ENCODE results near the gene DNAJC8.

DNA sequence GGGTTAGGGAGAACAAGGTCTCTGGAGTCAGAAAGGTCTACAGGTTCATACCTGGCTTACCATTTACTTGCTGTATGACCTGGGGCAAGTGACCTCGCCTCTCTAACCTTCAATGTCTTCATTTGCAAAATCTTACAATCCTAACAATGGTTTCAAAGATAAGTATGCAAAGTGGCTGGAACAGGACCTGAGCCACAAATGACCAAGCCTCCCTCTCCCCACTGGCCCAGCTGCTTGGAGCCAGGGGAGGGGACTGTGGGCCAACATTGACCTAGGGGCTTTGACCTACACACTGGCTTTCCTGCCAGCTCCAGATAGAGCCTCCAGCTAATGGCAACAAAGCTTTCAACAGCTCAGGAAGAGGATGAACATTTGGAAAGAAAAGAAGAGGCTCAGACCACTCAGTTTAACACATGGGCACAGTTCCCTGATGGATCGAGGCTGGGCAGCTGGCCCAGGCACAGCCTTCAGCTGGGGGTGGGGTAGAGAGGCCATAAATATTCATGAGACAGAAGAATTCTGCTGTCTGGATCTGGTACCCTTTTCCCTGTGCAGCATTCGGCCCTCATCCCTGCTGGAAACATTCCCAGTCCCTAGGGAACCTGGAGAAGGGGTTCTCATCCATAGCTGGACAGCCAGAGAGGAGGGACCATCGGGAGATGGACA lies 69.2 kb downstream of the DNAJC8 start:
- TF ChIP-seq, protein P1, sequence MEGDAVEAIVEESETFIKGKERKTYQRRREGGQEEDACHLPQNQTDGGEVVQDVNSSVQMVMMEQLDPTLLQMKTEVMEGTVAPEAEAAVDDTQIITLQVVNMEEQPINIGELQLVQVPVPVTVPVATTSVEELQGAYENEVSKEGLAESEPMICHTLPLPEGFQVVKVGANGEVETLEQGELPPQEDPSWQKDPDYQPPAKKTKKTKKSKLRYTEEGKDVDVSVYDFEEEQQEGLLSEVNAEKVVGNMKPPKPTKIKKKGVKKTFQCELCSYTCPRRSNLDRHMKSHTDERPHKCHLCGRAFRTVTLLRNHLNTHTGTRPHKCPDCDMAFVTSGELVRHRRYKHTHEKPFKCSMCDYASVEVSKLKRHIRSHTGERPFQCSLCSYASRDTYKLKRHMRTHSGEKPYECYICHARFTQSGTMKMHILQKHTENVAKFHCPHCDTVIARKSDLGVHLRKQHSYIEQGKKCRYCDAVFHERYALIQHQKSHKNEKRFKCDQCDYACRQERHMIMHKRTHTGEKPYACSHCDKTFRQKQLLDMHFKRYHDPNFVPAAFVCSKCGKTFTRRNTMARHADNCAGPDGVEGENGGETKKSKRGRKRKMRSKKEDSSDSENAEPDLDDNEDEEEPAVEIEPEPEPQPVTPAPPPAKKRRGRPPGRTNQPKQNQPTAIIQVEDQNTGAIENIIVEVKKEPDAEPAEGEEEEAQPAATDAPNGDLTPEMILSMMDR (conservative IDR thresholded peaks at IDR 0.05; ENCODE audit: low read depth, low read length), result no peak
- no peak for TF ChIP-seq POLR2A (IDR thresholded peaks at IDR 0.05; ENCODE audit: low read depth, low read length)
- no peak for TF ChIP-seq RCOR1 (IDR thresholded peaks at IDR 0.05; ENCODE audit: insufficient replicate concordance, low read length)
- TF ChIP-seq CEBPB (IDR thresholded peaks at IDR 0.05; ENCODE audit: low read depth, low read length), result no peak
- no peak for TF ChIP-seq RAD21 (IDR thresholded peaks at IDR 0.05; ENCODE audit: low read length)
- TF ChIP-seq, protein P2, sequence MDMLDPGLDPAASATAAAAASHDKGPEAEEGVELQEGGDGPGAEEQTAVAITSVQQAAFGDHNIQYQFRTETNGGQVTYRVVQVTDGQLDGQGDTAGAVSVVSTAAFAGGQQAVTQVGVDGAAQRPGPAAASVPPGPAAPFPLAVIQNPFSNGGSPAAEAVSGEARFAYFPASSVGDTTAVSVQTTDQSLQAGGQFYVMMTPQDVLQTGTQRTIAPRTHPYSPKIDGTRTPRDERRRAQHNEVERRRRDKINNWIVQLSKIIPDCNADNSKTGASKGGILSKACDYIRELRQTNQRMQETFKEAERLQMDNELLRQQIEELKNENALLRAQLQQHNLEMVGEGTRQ (IDR thresholded peaks at IDR 0.05; ENCODE audit: low read depth, low read length), result no peak
- no peak for TF ChIP-seq RFX5 (IDR thresholded peaks at IDR 0.05; ENCODE audit: low read depth, low read length)
- TF ChIP-seq MXI1 (IDR thresholded peaks at IDR 0.05; ENCODE audit: borderline replicate concordance, low read depth, low read length), result no peak
- no peak for TF ChIP-seq NFE2L2 (IDR thresholded peaks at IDR 0.05; ENCODE audit: low read depth, low read length)
- TF ChIP-seq, protein P3, sequence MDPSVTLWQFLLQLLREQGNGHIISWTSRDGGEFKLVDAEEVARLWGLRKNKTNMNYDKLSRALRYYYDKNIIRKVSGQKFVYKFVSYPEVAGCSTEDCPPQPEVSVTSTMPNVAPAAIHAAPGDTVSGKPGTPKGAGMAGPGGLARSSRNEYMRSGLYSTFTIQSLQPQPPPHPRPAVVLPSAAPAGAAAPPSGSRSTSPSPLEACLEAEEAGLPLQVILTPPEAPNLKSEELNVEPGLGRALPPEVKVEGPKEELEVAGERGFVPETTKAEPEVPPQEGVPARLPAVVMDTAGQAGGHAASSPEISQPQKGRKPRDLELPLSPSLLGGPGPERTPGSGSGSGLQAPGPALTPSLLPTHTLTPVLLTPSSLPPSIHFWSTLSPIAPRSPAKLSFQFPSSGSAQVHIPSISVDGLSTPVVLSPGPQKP (IDR thresholded peaks at IDR 0.05; ENCODE audit: borderline replicate concordance, low read depth, low read length), result no peak
